NCI-H2196 (cell line): ENCODE measurements around the gene FGF14.

Source experiments
- DNase-seq: peaks from one replicate; lab custom pipeline; 2025; ENCODE audit not compliant: unreplicated experiment; lab: John Stamatoyannopoulos, UW

Gene FGF14

GRCh38 chr13:102198418-102199311 lies 203.2 kb downstream of the FGF14 start:
- DNase-seq = no peak

GRCh38 chr13:102197193-102197592 lies 204.7 kb downstream of the FGF14 start:
- DNase-seq = no peak

DNA sequence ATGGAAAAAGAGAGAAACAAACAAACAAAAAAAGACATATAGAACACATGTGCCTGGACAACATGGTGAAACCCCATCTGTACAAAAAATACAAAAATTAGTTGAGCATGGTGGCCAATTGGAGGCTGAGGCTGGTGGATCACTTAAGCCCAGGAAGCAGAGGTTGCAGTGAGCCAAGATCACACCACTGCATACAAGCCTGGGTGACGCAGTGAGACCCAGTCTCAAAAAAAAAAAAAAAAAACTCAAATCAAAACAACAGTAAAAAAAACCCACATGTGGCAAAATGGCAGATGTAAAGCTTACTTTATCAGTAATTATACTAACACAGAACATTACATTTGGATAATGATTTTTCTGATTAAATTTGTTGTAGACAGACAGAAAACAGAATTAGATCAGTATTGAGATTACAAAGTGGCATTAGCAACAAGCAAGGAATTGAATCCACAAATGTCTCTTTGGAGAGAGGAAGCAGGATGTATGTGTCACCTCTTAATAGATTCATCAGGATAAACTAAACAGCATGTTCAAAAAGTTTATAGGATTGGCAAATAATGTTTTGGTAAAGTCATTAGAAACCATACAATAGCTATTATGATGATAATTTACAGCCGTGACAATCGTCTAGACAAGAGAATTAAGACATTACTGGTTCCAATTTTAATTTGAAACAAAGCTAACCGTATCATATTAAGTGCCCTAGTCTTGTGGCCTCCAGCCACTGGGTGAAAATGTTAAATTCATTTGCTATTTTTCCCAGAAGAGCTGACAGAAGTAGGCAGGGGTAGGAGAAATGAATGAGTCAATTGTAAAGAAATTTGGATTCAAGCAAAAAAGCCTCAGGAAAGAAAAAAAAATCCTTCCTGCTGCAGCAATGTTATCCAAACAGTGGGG lies 206.0 kb downstream of the FGF14 start:
- no peak for DNase-seq

DNA sequence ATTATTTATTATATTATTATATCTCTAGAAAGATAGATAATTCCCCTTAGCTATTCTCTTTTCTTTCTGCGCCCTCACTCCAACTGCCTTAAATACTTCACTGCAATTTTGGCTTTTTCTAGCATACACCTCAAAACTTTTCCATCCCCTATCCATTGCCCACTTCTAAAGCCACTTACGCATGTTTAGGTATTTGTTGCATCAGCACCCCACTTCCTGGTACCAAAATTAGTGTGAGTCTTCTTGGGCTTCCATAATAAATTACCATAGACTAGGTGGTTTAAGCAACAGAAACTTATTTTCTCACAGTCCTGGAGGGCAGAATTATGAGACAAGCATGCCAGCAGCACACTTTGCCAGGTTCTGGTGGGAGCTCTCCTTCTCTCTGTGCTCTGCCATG lies 209.0 kb downstream of the FGF14 start:
- no peak for DNase-seq

GRCh38 chr13:102191951-102192502 lies 209.8 kb downstream of the FGF14 start:
- DNase-seq = no peak

DNA sequence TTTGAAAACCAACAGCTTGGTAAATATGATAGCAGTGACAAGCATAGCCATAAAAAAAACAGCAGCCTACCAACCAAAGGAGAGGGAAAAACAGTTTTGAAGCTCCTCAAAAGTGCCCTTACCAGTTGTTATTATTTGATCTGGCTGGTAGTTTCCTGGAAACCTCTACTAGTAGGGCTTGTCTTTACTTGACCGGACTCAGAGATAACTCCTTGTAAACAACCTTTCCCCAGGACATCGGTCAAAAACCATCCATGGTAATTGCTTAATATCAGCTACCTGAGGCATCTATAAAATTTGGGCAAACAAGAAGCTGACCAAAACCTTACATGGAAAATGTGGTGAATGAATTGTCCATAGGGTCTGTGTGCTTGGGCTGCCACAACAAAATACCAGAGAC lies 210.9 kb downstream of the FGF14 start:
- no peak for DNase-seq

GRCh38 chr13:102187313-102187712 lies 214.5 kb downstream of the FGF14 start:
- DNase-seq = no peak

- DNase-seq = no peak
Measured at GRCh38 chr13:102185375-102185984, 216.4 kb downstream of the FGF14 start.

DNA sequence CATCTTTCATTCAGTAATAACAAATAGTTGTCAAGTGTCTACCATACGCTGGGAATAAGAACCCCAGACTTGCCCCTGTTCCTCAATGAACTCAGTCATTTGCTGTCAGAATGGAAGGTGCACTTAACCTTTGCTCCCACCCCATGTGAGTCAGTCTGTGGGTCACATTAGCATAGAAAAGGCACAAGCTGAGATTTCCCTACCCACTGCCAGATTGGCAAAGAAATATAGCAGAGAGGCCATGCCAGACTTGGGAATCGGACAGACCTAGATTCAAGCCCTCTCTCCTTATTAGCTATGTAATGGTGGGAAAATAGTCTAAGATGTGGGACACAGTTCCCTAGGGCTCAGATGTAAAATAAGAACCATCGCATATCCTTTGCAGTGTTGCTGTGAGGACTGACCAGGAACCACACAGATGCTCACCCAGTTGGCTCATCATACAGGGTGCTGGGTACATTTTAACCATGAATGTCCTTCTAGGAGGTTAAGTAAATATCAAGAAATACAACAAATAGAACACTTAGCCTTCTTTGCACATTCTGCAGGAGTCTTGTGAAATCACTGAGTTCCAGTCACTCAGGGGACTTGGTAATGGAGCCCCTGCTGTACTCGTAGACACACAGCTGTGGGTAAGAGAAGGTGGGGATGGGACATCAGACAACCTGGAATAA lies 218.2 kb downstream of the FGF14 start:
- DNase-seq = no peak

DNA sequence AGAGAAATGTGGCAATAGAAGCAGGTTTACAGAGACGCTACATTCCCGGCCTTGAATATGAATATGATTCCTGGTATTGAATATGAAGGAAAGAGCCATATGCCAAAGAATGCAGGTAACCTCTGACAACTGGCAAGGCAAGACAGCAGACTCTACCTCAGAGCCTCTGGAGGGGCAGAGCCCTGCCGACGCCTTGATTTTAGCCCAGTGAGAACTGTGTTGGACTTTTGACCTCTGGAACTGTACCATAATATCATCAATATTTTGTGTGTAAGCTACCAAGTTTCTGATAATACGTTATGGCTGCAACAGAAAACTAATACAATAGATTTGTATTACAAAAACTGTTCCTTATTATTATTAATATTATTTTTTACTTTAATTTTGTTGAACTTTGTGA lies 219.7 kb downstream of the FGF14 start:
- DNase-seq = no peak

- DNase-seq = no peak
Measured at GRCh38 chr13:102177431-102177830, 224.4 kb downstream of the FGF14 start.

DNA sequence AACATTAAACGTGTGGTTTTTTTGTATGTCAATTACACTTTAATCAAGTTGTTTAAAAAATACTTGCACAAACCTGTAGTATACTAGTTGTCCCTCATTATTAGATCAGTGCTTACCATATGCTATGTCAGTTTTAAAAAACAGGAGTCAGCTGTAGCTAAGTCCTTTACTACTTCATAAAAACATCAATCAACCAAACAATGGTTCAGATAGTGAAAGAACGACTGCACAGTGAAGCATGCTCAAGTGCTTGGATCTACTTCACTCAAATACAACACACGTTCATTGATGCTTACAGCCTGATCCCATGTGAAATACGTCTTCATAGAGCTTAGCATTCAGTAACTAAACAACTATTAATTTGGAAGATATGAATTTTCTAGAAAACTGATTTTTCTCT lies 225.0 kb downstream of the FGF14 start:
- DNase-seq = no peak

DNA sequence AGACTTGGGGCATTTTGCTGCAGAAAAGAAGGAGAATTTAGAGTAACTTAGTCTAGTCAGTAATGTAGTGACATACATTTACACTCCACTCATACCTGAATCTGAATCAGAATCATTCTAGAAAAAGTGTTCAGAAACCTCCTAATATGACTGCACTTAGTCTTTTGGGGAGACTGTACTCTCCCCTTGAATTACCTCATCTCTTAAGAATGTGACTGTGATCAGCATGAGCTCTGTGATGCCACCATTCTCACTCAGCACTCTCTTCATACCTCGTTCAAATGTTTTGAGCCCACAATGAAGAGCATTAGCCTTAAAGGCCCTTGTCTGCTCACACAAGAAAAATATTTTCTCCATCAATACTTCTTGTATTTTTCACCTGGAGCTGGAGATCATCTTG lies 229.4 kb downstream of the FGF14 start:
- DNase-seq = no peak

GRCh38 chr13:102170305-102170704 lies 231.5 kb downstream of the FGF14 start:
- DNase-seq = no peak

DNA sequence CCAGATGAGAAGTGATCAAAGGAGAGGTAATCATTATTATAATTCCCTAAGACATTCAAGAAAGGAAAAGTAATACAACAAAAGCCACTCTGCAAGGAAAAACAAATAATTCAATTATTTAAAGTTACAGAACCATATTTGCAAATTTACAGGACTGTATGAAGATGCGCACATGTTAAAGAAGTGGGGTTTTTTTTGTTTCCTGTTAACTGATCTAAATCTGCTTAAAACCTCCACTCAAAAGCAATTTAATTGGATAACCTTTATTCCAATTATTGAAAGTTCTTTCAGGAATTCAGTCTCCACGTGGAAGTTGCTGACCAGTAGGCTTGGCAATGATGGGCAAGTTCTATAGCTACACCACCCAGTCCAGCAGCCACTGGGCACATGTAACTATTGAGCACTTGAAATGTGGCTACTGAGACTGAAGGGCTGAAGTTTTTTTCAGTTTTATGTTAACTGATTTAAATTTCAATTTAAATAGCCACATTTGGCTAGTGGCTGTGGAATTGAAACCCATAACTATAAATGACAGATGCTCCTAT lies 232.3 kb downstream of the FGF14 start:
- no peak for DNase-seq

GRCh38 chr13:102152790-102153189 lies 249.1 kb downstream of the FGF14 start:
- DNase-seq = no peak

DNA sequence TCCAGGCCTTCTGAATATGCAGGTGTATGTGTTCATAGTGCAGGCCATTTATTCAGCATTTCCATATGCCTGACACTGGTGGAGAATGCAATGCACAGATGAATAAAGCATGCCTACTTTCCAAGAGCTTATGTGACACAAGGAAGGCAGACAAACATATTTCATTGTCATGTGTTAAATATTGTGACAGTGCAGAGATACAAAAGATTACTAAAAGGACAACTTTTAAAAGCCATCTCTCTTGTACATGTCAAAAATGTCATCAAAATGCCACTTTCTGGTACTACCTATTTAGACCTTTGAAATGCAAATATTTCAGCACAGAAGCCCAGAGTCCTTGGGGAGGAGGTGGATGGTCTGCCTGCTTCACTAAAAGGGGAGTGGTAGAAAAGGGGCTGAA lies 254.5 kb downstream of the FGF14 start:
- DNase-seq = no peak

GRCh38 chr13:102145750-102146149 lies 256.1 kb downstream of the FGF14 start:
- no peak for DNase-seq

GRCh38 chr13:102142473-102142826 lies 259.4 kb downstream of the FGF14 start:
- no peak for DNase-seq

DNA sequence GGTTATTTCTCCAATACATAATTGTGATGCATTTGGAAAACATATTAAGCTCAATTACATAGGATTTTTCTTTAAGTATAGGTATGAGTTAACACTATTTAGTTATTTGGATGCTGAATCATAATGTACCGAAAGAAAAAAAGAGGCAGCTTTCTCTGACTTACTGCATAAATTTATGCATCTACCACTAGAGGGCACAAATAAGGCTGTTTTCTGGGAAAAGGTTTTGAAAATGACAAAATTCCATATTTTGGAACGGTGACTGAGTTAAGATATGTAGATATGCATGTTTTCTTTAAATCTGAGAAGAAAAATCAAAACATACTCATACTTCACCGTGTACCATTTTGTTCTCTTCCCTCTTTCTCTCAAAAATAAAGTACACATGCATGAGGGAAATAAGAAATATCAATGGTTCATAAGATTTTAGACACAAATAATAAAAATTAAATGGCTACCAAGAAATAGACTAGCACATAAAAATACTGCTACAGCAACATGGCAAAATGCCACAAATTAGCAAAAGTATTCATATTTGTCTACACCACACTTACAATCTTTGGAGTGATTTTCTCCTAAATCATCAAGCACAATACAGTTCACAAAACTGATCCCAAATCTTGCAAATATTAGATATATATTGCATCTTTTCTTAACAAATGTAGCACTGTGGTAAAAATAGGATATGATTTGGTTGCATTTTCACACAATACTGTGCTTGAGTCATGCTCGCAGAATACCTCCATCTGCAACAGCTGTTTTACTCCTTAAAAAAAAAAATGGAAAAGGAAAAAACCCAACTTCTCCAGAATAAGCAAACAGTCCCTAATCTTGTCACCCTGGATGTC lies 260.0 kb downstream of the FGF14 start:
- no peak for DNase-seq
